Esophagus (tissue), 2 donors: ENCODE results near the gene LRMDA. TPM values are rescaled to one million over a fixed set of nuclear protein-coding genes. Genes with fewer than 3 reads are reported as not detected.

ENCODE experiments used
- H3K27ac ChIP-seq, 2 donors: one replicate each; pipeline ENCODE4 v1.5.1; 2013; ENCODE audit warnings: low read depth in 2 of 2, mild to moderate bottlenecking in 2 of 2, inconsistent platforms in 1 of 2, low read length in 1 of 2, moderate library complexity in 1 of 2
- H3K27me3 ChIP-seq, 2 donors: one replicate each; pipeline ENCODE4 v1.6.1; 2013; ENCODE audit warnings: low read length in 2 of 2, control low read depth in 1 of 2, mild to moderate bottlenecking in 1 of 2; ENCODE audit not compliant: insufficient read depth in 2 of 2, control insufficient read depth in 1 of 2
- H3K36me3 ChIP-seq, 2 donors: one replicate each; pipeline ENCODE4 v1.6.1; 2013; ENCODE audit warnings: low read length in 1 of 2; ENCODE audit not compliant: control insufficient read depth in 2 of 2, insufficient read depth in 2 of 2
- H3K4me1 ChIP-seq, 2 donors: one replicate each; pipeline ENCODE4 v1.6.1; 2013; ENCODE audit warnings: low read length in 1 of 2; ENCODE audit not compliant: control insufficient read depth in 2 of 2, insufficient read depth in 2 of 2
- H3K4me3 ChIP-seq, 2 donors: one replicate each; pipeline ENCODE4 v1.5.1; 2013; ENCODE audit warnings: low read length in 2 of 2, mild to moderate bottlenecking in 2 of 2, low read depth in 1 of 2, moderate library complexity in 1 of 2
- H3K9me3 ChIP-seq, 2 donors: one replicate each; pipeline ENCODE4 v1.6.1; 2013; ENCODE audit warnings: mild to moderate bottlenecking in 2 of 2, low read depth in 1 of 2, low read length in 1 of 2, moderate library complexity in 1 of 2; ENCODE audit not compliant: control insufficient read depth in 2 of 2, insufficient read depth in 1 of 2
- WGBS, 2 donors: extraction: QIAGEN DNeasy Blood & Tissue Kit; methylation state at CpG; one replicate each; pipeline ENCODE4 v1.1.7; 2013; 5-methylcytosine and 5-hydroxymethylcytosine counted together
- polyA plus RNA-seq, 2 donors: library from polyadenylated mRNA; stranded (reverse); fragments of 200-250 nt; gene quantifications; one replicate each; pipeline ENCODE4 v1.2.3, GENCODE V29; 2013
- donor health status: healthy with polysubstance abuse.
- donor health status: Bipolar disorder and iron deficiency.

LRMDA gene
- polyA plus RNA-seq, 2 donors: 1.8 to 4.0 TPM

DNA sequence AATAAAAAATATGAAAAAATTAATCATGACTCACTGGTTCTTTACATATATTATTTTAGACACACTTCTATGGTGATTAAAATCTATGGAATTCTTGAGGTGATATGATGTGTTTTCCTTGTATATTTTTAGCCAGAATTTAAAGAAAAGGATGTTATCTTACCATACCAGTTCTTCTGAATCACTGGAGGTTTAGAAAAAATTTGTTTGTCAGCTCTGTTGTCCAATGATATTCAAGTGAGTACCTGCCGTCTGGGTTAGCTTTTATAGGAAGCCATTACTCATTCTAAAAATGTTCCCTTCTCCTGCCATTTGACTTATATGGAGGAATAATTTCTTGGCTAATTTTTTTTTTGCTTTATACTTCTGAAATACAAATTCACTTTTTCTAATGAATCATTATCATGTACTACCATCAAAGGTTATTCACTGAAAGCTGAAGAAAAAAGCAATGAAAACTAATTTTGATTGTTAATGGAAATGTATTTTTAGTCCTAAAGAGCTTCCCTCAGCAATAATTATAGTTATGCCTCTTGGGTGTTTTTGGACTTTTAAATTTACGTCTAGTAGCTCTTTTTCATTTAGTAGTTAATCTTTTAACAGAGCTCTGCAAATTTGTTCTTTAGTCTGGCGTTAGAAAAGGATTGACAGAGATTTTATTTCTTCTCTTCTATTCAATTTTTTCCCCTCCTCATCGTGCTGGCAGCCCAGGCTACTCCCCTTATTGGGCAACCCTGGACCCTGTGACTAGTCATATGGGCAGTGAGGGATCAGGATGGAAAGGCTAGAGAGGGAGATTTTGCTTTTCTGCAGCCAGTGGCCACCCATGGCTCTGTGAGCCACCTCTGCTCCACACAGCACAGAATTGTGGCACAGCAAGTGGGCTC lies 434.2 kb downstream of the LRMDA start:
- Histone ChIP-seq H3K9me3 (no peaks in the 10 kb centered on the region), H3K27me3 (no peaks in the 10 kb centered on the region), H3K36me3 (no peaks in the 10 kb centered on the region), H3K4me1 (no peaks in the 10 kb centered on the region), H3K4me3 (no peak overlapping the region), H3K27ac (no peak overlapping the region)
- WGBS, 2 donors: 58 to 78% methylated on average over 4 of the region's 4 CpGs

DNA sequence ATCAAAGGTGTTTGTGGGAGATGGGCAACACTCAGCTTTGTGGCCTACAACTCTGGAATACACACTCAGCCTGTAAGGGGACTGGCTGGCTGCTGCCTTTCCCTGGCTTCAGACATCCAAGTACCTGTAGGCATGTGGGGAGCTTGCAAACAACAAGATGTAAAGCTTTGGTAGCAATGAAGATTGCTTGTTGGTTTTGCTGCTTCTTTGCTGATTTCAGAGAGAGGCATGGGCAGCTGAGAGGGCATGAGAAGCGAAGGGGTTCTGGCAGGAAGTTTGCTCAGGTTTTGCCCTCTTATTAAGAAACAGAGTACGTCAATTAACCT lies 434.8 kb downstream of the LRMDA start:
- no peak overlapping the region for H3K27ac ChIP-seq
- H3K27me3 ChIP-seq: no peaks in the 10 kb centered on the region
- H3K4me3 ChIP-seq: no peak overlapping the region
- WGBS, 2 donors: 82 to 93% methylated on average over 2 of the region's 2 CpGs
- no peaks in the 10 kb centered on the region for H3K36me3 ChIP-seq
- no peaks in the 10 kb centered on the region for H3K4me1 ChIP-seq
- H3K9me3 ChIP-seq: no peaks in the 10 kb centered on the region

DNA sequence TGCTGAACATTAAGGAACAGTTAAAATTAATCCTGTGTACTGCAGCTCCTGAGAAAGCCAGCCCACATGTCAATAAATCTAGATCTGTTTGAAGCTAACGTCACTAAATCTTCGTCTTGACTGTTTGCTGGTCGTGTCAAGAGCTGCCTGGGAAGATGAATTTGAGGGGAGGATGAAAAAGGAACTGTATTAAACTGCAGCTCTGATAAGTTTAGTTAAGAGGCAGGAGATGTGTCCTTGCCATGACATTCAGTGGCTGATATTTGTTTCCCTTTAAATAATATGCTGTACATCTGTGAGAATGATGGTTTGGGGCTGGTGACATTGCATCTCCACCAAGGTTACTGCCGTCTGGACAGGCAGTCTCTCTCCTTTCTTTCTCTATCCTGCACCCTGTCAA lies 435.3 kb downstream of the LRMDA start:
- Histone ChIP-seq H3K36me3 (no peaks in the 10 kb centered on the region), H3K4me3 (no peak overlapping the region)

DNA sequence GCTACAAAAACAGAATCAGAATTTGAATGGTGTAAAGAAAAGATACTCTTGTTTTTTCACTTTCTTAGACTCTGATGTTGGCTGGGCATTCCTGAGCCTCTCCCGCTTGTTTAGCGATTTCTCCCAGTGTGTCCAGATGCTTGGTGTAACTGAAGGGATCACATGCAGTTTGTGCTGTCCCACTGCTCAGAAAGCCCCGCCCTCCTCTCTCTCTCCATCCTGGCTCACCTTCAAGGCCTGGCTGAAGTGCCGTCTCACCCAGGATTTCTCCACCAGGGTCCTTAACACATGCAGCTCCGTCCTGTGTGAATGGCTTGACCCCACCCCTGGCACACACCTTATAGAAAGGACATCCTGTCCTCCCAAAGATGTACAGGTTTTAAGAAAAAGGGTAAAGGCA lies 437.1 kb downstream of the LRMDA start:
- Histone ChIP-seq H3K4me1 (no peaks in the 10 kb centered on the region), H3K36me3 (no peaks in the 10 kb centered on the region), H3K4me3 (no peak overlapping the region), H3K9me3 (no peaks in the 10 kb centered on the region), H3K27me3 (no peaks in the 10 kb centered on the region), H3K27ac (no peak overlapping the region)
- WGBS, 2 donors: 93% methylated on average over 5 of the region's 5 CpGs

More for the DNA sequence above, 435.3 kb downstream of the LRMDA start:
- WGBS, 2 donors: 83 to 86% methylated on average over 4 of the region's 4 CpGs
- Histone ChIP-seq H3K4me1 (no peaks in the 10 kb centered on the region), H3K27ac (no peak overlapping the region), H3K9me3 (no peaks in the 10 kb centered on the region), H3K27me3 (no peaks in the 10 kb centered on the region)

DNA sequence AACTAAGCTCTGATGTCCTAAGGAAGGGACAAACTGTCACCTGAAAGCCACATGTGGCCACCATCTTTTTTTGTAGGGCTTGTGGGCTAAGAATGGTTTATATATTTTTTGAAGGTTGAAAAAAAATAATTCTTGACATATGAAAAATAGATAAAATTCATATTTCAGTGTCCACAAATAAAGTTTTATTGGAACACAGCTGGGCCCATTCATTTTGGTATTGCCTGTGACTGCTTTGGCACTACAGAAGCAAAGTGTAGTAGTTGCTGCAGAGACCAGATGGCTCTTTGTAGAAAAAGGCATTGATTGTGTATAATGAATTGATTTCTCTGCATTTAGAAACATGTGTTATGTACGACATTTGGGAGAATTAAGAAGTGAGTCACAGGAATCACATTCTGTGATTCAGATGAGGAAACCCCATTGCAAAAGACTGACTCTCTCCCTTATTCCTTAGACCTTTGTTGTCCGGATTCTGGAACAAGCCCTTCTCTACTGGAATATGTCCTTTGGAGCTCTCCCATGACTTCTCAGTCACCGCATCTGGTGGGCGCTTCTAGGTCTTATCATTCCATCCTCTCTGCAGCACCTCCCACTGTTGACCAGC lies 438.7 kb downstream of the LRMDA start:
- no peak overlapping the region for H3K4me3 ChIP-seq
- 92 to 94% methylated on average over 4 of the region's 4 CpGs for WGBS, 2 donors
- H3K27ac ChIP-seq: no peak overlapping the region
- H3K36me3 ChIP-seq: no peaks in the 10 kb centered on the region
- no peaks in the 10 kb centered on the region for H3K27me3 ChIP-seq
- H3K4me1 ChIP-seq: no peaks in the 10 kb centered on the region
- no peaks in the 10 kb centered on the region for H3K9me3 ChIP-seq

DNA sequence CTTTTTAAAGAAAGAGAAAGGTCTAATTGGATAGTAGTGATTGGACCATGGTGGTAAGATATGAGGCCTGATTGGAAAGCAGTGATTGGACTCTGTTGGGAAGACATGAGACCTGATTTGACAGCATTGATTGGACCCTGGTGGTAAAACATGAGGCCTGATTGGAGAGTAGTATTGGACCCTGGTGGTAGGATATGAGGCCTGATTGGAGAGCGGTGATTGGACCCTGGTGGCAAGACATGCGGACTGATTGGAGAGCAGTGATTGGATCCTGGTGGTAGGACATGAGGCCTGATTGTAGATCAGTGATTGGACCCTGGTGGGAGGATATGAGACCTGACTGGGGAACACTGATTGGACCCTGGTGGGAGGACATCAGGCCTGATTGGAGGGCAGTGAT lies 444.3 kb downstream of the LRMDA start:
- no peak overlapping the region for H3K27ac ChIP-seq
- no peaks in the 10 kb centered on the region for H3K9me3 ChIP-seq
- H3K4me3 ChIP-seq: no peak overlapping the region
- H3K4me1 ChIP-seq: peaks cover 0 to 4% of the 10 kb centered on the region in 2 donors
- no peaks in the 10 kb centered on the region for H3K27me3 ChIP-seq
- no peaks in the 10 kb centered on the region for H3K36me3 ChIP-seq
- 98 to 100% methylated on average over 2 of the region's 2 CpGs for WGBS, 2 donors

DNA sequence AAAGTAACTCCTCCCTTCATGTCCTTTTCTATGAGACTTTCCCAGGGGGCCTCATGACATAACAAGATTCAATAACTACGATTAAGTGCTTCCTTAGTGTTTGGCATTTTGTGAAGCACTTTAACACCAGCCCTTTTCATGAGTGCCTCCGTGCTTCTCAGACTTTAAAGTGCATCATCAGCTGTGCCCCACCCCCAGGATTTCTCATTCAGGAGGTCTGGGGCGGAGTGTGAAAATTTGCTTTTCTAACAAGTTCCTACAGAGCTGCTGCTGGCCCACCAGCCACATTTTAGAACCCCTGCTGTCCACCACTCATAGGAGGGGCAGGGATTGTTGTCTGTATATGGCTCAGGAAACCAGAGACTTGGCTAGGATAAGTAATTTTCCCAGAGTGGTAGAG lies 445.3 kb downstream of the LRMDA start:
- no peak overlapping the region for H3K4me3 ChIP-seq
- H3K4me1 ChIP-seq: peaks cover 0 to 4% of the 10 kb centered on the region in 2 donors
- H3K9me3 ChIP-seq: no peaks in the 10 kb centered on the region
- no peaks in the 10 kb centered on the region for H3K27me3 ChIP-seq
- 79 to 84% methylated on average over 3 of the region's 3 CpGs for WGBS, 2 donors
- no peak overlapping the region for H3K27ac ChIP-seq
- H3K36me3 ChIP-seq: no peaks in the 10 kb centered on the region

DNA sequence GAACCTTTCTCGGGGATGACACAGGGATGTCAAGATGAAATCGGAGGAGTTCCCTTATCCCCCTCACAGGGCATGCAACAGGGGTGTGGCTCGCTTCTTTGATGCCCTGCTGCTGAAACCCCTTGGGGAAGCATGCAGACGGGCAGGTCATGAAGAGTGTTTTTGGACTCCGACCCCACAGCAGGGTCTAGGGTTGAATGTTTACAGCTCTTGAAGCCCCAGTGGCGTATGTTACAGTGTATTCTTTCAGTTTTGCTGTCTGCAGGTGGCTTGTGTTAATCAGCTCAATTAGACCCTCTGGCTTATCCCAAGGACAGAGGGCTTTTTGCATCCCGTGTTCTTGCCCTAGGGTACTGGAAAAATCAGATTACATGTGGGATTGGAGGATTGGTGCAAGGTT lies 446.5 kb downstream of the LRMDA start:
- Histone ChIP-seq H3K36me3 (no peaks in the 10 kb centered on the region), H3K9me3 (no peaks in the 10 kb centered on the region), H3K27me3 (no peaks in the 10 kb centered on the region), H3K4me3 (no peak overlapping the region), H3K4me1 (peaks cover 0 to 4% of the 10 kb centered on the region in 2 donors), H3K27ac (no peak overlapping the region)
- WGBS, 2 donors: 87 to 89% methylated on average over 7 of the region's 7 CpGs

DNA sequence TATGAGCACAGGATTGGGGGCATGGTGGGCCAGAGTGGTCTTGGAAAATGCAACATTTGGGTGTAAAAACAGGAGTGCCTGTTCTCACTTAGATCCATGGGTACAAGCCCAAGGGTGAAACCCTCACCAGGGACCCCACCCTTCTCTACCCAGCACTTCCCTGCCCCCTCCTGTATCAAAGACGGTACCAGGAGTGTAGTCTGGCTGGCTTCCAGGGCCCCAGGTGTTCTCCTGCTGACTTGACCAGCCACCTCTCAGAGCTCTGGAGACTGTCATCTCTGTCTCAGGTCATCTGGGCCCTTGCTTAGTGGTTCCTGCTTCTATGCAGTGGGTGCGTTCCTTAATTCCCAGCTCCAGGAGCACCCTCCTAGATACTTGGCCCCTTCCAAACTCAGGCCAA lies 447.2 kb downstream of the LRMDA start:
- no peak overlapping the region for H3K4me3 ChIP-seq
- WGBS, 2 donors: 67 to 84% methylated on average over 2 of the region's 2 CpGs
- H3K36me3 ChIP-seq: no peaks in the 10 kb centered on the region
- H3K9me3 ChIP-seq: no peaks in the 10 kb centered on the region
- H3K27me3 ChIP-seq: no peaks in the 10 kb centered on the region
- H3K4me1 ChIP-seq: peaks cover 0 to 4% of the 10 kb centered on the region in 2 donors
- no peak overlapping the region for H3K27ac ChIP-seq
